K562 (cell line): ENCODE results near the gene SLC19A1. TPM values are rescaled to one million over a fixed set of nuclear protein-coding genes. Genes with fewer than 3 reads are reported as not detected.

Source experiments
- ATAC-seq: fragments of 200-7000 bp; cut with Tn5 transposase; 3 replicates; pipeline ENCODE4 v1.9.1; 2020; ENCODE audit warnings: moderate library complexity
- BruUV-seq: library from RNA; stranded (reverse); fragments of 400-500 nt; replicated peaks from 2 replicates; lab custom pipeline; 2021; lab: Mats Ljungman, UMichigan
- CTCF ChIA-PET: fragments of 300-600 bp; formaldehyde crosslinking; extraction: SDS; loops from one replicate; lab custom pipeline; 2021; ENCODE audit warnings: low intra/inter-chr PET ratio; lab: Yijun Ruan, JAX
- POLR2A ChIA-PET: fragments of 300-600, 350-650 bp; sonication (Branson Sonifier 250); formaldehyde crosslinking; extraction: SDS; loops from one replicate; lab custom pipeline; 2021; ENCODE audit warnings: antibody characterized with exemption, inconsistent platforms; lab: Yijun Ruan, JAX
- DNase-seq, 4 experiments: peaks; one replicate each; pipeline versions ENCODE4 v3.0.0 to v3.0.0-alpha.2; 2011 to 2018; ENCODE audit warnings: low spot score in 3 of 4, mixed read lengths in 3 of 4; ENCODE audit errors: extremely low read depth in 1 of 4
- FAIRE-seq: peaks from 2 replicates; lab custom pipeline; 2011; peaks lifted over from hg19 to GRCh38; lab: Jason Lieb, UNC
- H2AFZ ChIP-seq: 2 replicates; pipeline ENCODE4 v1.6.0; 2011; ENCODE audit warnings: low read depth, low read length, control low read depth, inconsistent platforms
- H3K27ac ChIP-seq: fragments of 200-600 bp; 3 replicates; pipeline ENCODE4 v1.8.0; 2011; ENCODE audit warnings: low read depth, mild to moderate bottlenecking, control low read depth, inconsistent platforms, low read length, moderate library complexity, mixed read lengths; ENCODE audit errors: extremely low read depth
- H3K27me3 ChIP-seq, 2 experiments: fragments of 300-600 bp in 1 of 2; 2 replicates in 1 of 2; 3 replicates in 1 of 2; pipeline versions ENCODE4 v1.6.0 to v1.8.0; 2011; ENCODE audit warnings: inconsistent platforms in 2 of 2, low read length in 2 of 2, mild to moderate bottlenecking in 1 of 2, mixed read lengths in 1 of 2, moderate library complexity in 1 of 2; ENCODE audit not compliant: control insufficient read depth in 2 of 2, insufficient read depth in 2 of 2
- H3K36me3 ChIP-seq: fragments of 300-600 bp; 3 replicates; pipeline ENCODE4 v1.8.0; 2011; ENCODE audit warnings: mild to moderate bottlenecking, low read length, inconsistent platforms; ENCODE audit not compliant: control insufficient read depth, insufficient read depth
- H3K4me1 ChIP-seq, 2 experiments: fragments of 200-600 bp in 1 of 2; replicated peaks in 1 of 2; 2 replicates in 1 of 2; 3 replicates in 1 of 2; pipeline versions ENCODE4 v1.5.1 to v1.8.0; 2011; ENCODE audit warnings: inconsistent platforms in 2 of 2, low read length in 2 of 2, mild to moderate bottlenecking in 1 of 2, mixed read lengths in 1 of 2, moderate library complexity in 1 of 2; ENCODE audit not compliant: control insufficient read depth in 2 of 2, insufficient read depth in 2 of 2
- H3K4me2 ChIP-seq: 2 replicates; pipeline ENCODE4 v1.6.1; 2011; ENCODE audit warnings: low read length, control low read depth, inconsistent platforms, mixed read lengths; ENCODE audit not compliant: insufficient read depth
- H3K4me3 ChIP-seq: fragments of 200-600 bp; sonication (generic), shearing (Covaris generic); 2 replicates; pipeline ENCODE4 v1.5.1; 2016; ENCODE audit warnings: control low read depth, inconsistent platforms
- H3K79me2 ChIP-seq: fragments of 200-600 bp; 3 replicates; pipeline ENCODE4 v1.8.0; 2011; ENCODE audit warnings: low read length, inconsistent platforms; ENCODE audit not compliant: control insufficient read depth, insufficient read depth
- H3K9ac ChIP-seq, 2 experiments: 2 replicates each; pipeline versions ENCODE4 v1.6.0 to v1.6.1; 2011; ENCODE audit warnings: low read depth in 2 of 2, low read length in 2 of 2, control low read depth in 1 of 2, inconsistent platforms in 1 of 2, mild to moderate bottlenecking in 1 of 2, mixed read lengths in 1 of 2; ENCODE audit not compliant: insufficient read depth in 1 of 2
- H3K9me1 ChIP-seq: one replicate; pipeline ENCODE4 v1.6.0; 2011; ENCODE audit warnings: inconsistent platforms, mild to moderate bottlenecking, low read length, moderate library complexity; ENCODE audit not compliant: control insufficient read depth, insufficient read depth
- H3K9me3 ChIP-seq: replicated peaks from 2 replicates; pipeline ENCODE4 v1.5.1; 2011; ENCODE audit warnings: low read depth, low read length, inconsistent platforms; ENCODE audit not compliant: control insufficient read depth, insufficient read depth
- H4K20me1 ChIP-seq: replicated peaks from 2 replicates; pipeline ENCODE4 v1.6.1; 2011; ENCODE audit warnings: low read length, inconsistent platforms, mixed read lengths; ENCODE audit not compliant: control insufficient read depth, insufficient read depth
- ARID3B ChIP-seq: fragments of 250-450 bp; sonication (Bioruptor Pico); IDR thresholded peaks from 2 replicates; pipeline ENCODE4 v1.4.0; 2020; ENCODE audit warnings: borderline replicate concordance
- CHAMP1 ChIP-seq: fragments of 450-650 bp; IDR thresholded peaks from 2 replicates; pipeline ENCODE4 v1.6.1; 2016; ENCODE audit warnings: mild to moderate bottlenecking
- CTCF ChIP-seq, 3 experiments: IDR thresholded peaks in 2 of 3; conservative IDR thresholded peaks in 1 of 3; 2 replicates each; pipeline ENCODE4 v1.5.1; 2011 to 2012; ENCODE audit warnings: low read length in 3 of 3, mild to moderate bottlenecking in 3 of 3, control low read depth in 2 of 3, improper control_type of control experiment in 1 of 3, inconsistent platforms in 1 of 3, low read depth in 1 of 3, mixed read lengths in 1 of 3, moderate library complexity in 1 of 3; ENCODE audit not compliant: insufficient read depth in 2 of 3
- PATZ1 ChIP-seq: fragments of 250-450 bp; sonication (Bioruptor Pico); IDR thresholded peaks from 2 replicates; pipeline ENCODE4 v1.5.0; 2020; ENCODE audit warnings: mild to moderate bottlenecking, borderline replicate concordance
- UBTF ChIP-seq, 2 experiments: IDR thresholded peaks; 2 replicates each; pipeline ENCODE4 v1.6.1; 2012; ENCODE audit warnings: improper control_type of control experiment in 2 of 2, low read depth in 2 of 2, low read length in 2 of 2, borderline replicate concordance in 1 of 2
- ZBTB7A ChIP-seq: IDR thresholded peaks from 2 replicates; pipeline ENCODE4 v1.6.1; 2011; ENCODE audit warnings: low read depth, mild to moderate bottlenecking, low read length, moderate library complexity, borderline replicate concordance; ENCODE audit not compliant: control insufficient read depth
- WGBS: fragments of 100-300 bp; shearing (Covaris generic); methylation state at CpG from one replicate; pipeline ENCODE4 v1.1.6; 2016; ENCODE audit warnings: low coverage, mixed read lengths; ENCODE audit not compliant: insufficient coverage; ENCODE audit errors: missing lambda C conversion rate; 5-methylcytosine and 5-hydroxymethylcytosine counted together
- in situ Hi-C: fragments of 300-500 bp; cut with MboI; formaldehyde crosslinking; loops from 4 replicates; pipeline ENCODE4 v1.15.0; 2018; ENCODE audit warnings: inconsistent platforms, mixed read lengths
- intact Hi-C: fragments of 100-400 bp; cut with micrococcal nuclease; formaldehyde crosslinking; loops from 2 replicates; pipeline ENCODE4 v1.14.2; 2022
- polyA plus RNA-seq, 8 experiments: library from polyadenylated mRNA; depleted of rRNA in 4 of 8; stranded (reverse) in 5 of 8; unstranded in 3 of 8; fragments of >200 nt; fragmentation: Nextera tagmentation in 2 of 8; fragmentation: Illumina TruSeq in 1 of 8; extraction: Ambion mirVana in 2 of 8; extraction: Trizol in 1 of 8; gene quantifications; 2 replicates each; pipeline versions ENCODE4 v1.2.1 to v1.2.3, GENCODE V29; 2011 to 2014; ENCODE audit warnings: inconsistent platforms in 1 of 8, missing spikeins in 1 of 8
- total RNA-seq, 7 experiments: library from RNA; depleted of rRNA in 6 of 7; stranded (reverse); fragments of >200 nt in 6 of 7; fragmentation: Illumina TruSeq in 2 of 7; extraction: Trizol in 2 of 7; gene quantifications; 2 replicates each; pipeline versions ENCODE4 v1.2.1 to v1.2.3, GENCODE V29; 2011 to 2021; ENCODE audit warnings: low replicate concordance in 1 of 7

Gene SLC19A1
- total and polyA plus RNA-seq, 9 of the 15 experiments (the other 6 are each of a cell fraction or from before 2014, with no cell fraction given), result 0.65 to 88.7 (median 12.0) TPM

- H3K27me3 ChIP-seq, result peaks cover 0 to 18% of the 10 kb centered on the region in 2 experiments; a peak in 3 of 5 replicates
- in situ Hi-C loops, result loop anchor here (5.0 to 10.0 kb wide), 2 partner anchors 301 to 494 kb away; no protein-coding TSS in a partner anchor
- H4K20me1 ChIP-seq, result no peaks in the 10 kb centered on the region; the same call in 1 of the 2 replicates
- H3K27ac ChIP-seq, result no peak overlapping the region
- no peaks in the 10 kb centered on the region; the same call in 2 of the 3 replicates for H3K36me3 ChIP-seq
- no TSS peak for BruUV-seq
- TF ChIP-seq ZBTB7A (no peak), ARID3B (no peak), CTCF (IDR thresholded peaks at IDR 0.05 in 2 of 3, conservative IDR thresholded peaks at IDR 0.05 in 1 of 3; ENCODE audit: insufficient read depth in 2 of 3, low read depth in 1 of 3, low read length in 3 of 3) (no peak), UBTF (IDR thresholded peaks at IDR 0.05; ENCODE audit: borderline replicate concordance in 1 of 2, low read depth in 2 of 2, low read length in 2 of 2) (no peak), PATZ1 (CRISPR knock-in tag) (no peak), CHAMP1 (no peak)
- no peak for ATAC-seq
- intact Hi-C loops, result loop anchor here (5.0 kb wide), 1 partner anchor 374 kb away; no protein-coding TSS in a partner anchor
- peaks cover 25% of the 10 kb centered on the region for H3K9me3 ChIP-seq
- ChIA-PET POLR2A (interaction anchor here (0.6 to 2.2 kb wide), 3 partner anchors 12 to 186 kb away, joined by 3 to 5 read pairs (median 3); no protein-coding TSS in a partner anchor), CTCF (no interaction called here)
- no peaks in the 10 kb centered on the region for H3K79me2 ChIP-seq
- H3K4me1 ChIP-seq, result peaks cover 0 to 36% of the 10 kb centered on the region in 2 experiments; a peak in 1 of 5 replicates
- DNase-seq, result no peak
- no peak overlapping the region for H3K4me3 ChIP-seq
- H2AFZ ChIP-seq, result no peak overlapping the region
- H3K9ac ChIP-seq, result no peak overlapping the region
- WGBS, result 60% methylated on average over 20 of the region's 20 CpGs
- no peak for FAIRE-seq
- H3K9me1 ChIP-seq, result no peaks in the 10 kb centered on the region
- no peak overlapping the region for H3K4me2 ChIP-seq
Observed at GRCh38 chr21:45448283-45448809, 93.9 kb downstream of the SLC19A1 start.
